Ishikawa (cell line): ENCODE results near the gene MPV17L2.

Source experiments
- CEBPB ChIP-seq: IDR thresholded peaks from 2 replicates; pipeline ENCODE4 v1.6.1; 2012
- CREB1 ChIP-seq: IDR thresholded peaks from 2 replicates; pipeline ENCODE4 v1.6.1; 2012; ENCODE audit warnings: low read depth
- EGR1 ChIP-seq: IDR thresholded peaks from 2 replicates; pipeline ENCODE4 v1.6.1; 2012
- EP300 ChIP-seq: IDR thresholded peaks from 2 replicates; pipeline ENCODE4 v1.6.1; 2012; ENCODE audit warnings: borderline replicate concordance
- FOXM1 ChIP-seq: IDR thresholded peaks from 2 replicates; pipeline ENCODE4 v1.6.1; 2012; ENCODE audit warnings: low read depth, borderline replicate concordance
- NFIC ChIP-seq: IDR thresholded peaks from 2 replicates; pipeline ENCODE4 v1.6.1; 2012
- RAD21 ChIP-seq: IDR thresholded peaks from 2 replicates; pipeline ENCODE4 v1.6.1; 2012; ENCODE audit warnings: low read depth
- TAF1 ChIP-seq: IDR thresholded peaks from 2 replicates; pipeline ENCODE4 v1.6.1; 2012; ENCODE audit warnings: low read depth, mild to moderate bottlenecking
- TCF12 ChIP-seq: IDR thresholded peaks from 2 replicates; pipeline ENCODE4 v1.6.1; 2012; ENCODE audit warnings: low read depth
- TEAD4 ChIP-seq: IDR thresholded peaks from 2 replicates; pipeline ENCODE4 v1.6.1; 2012
- YY1 ChIP-seq: IDR thresholded peaks from 2 replicates; pipeline ENCODE4 v1.6.1; 2012; ENCODE audit warnings: low read depth
- ZBTB7A ChIP-seq: IDR thresholded peaks from 2 replicates; pipeline ENCODE4 v1.6.1; 2012; ENCODE audit warnings: low read depth
- TF ChIP-seq, protein P1 (sequence below): IDR thresholded peaks from 2 replicates; pipeline ENCODE4 v1.6.1; 2012
- TF ChIP-seq, protein P2 (sequence below): IDR thresholded peaks from 2 replicates; pipeline ENCODE4 v1.6.1; 2012
- TF ChIP-seq, protein P3 (sequence below): IDR thresholded peaks from 2 replicates; pipeline ENCODE4 v1.6.1; 2012; ENCODE audit warnings: low read depth, mild to moderate bottlenecking

The MPV17L2 gene

DNA sequence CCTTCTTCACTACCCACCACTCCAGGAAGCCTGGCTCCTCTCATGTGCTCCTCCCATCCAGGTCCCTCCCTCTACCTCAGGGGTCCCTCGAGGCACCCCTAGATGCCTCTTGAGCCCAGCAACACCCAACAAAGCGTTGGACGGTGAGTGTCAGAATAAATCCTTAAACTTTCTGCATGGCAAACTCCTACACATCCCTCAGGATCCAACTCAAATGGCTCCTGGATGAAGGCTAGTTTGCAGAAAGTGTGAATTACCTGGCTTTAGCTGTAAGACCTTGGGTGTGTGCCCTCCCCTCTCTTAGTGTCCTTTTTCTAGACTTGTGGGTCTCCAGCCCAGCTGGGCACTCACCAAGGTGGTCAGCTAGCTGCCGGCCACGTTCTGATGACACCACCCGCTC is 5.4 kb downstream of the MPV17L2 start:
- TF ChIP-seq, protein P1, sequence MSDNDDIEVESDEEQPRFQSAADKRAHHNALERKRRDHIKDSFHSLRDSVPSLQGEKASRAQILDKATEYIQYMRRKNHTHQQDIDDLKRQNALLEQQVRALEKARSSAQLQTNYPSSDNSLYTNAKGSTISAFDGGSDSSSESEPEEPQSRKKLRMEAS: no peak
- no peak for TF ChIP-seq ZBTB7A

DNA sequence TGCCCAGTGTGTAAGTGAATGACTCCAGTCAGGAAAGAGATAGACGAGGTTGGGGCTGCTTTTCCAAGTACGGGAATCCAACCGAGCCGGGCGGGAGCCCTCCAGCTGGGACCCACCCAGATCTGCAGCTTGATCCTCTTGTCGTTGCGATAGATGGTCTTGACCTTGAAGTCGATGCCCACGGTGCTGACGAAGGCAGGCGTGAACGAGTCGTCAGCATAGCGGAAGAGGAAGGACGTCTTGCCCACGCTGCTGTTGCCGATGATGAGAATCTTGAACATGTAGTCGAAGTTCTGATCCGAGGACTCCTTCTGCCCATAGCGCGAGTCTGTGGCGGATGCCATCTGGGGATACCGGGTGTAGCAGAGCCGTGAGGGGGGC is 9.4 kb downstream of the MPV17L2 start:
- no peak for TF ChIP-seq CEBPB
- TF ChIP-seq TAF1: no peak
- TF ChIP-seq, protein P1: no peak
- no peak for TF ChIP-seq FOXM1
- TF ChIP-seq ZBTB7A: no peak
- no peak for TF ChIP-seq YY1
- TF ChIP-seq NFIC: no peak
- TF ChIP-seq RAD21: no peak
- TF ChIP-seq EP300: no peak
- TF ChIP-seq EGR1: no peak
- TF ChIP-seq TCF12: no peak
- no peak for TF ChIP-seq CREB1

DNA sequence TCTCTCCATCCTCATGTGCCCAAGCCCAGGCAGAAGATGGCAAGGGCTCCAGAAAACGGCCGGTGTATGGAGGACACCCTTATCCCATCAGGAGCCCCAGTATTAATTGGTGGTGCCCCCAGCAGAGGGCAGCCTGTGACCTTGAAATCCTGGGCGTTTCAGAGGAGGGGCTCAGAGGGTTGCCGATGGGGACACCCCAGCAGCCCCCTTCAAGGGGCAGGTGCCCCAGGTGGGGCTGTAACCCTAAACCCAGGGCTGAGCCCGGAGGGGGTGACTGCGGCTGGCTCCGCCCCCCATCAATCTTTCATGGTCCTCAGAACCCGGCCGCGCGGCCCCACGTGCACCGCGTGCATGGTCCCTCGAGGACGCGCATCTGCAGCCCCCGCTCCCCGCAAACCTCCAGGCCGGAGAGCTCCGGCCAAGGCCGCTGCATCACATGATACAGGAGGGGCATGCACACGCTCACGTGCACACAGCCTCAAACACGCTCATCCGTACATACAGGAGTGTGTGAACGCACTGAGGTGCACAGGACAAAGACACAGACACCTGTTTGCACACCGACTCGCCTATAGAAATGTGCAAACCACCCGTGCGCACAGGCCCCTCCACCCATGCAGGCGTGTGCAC is 9.9 kb downstream of the MPV17L2 start:
- TF ChIP-seq RAD21: peak; percentile 46
- TF ChIP-seq, protein P2, sequence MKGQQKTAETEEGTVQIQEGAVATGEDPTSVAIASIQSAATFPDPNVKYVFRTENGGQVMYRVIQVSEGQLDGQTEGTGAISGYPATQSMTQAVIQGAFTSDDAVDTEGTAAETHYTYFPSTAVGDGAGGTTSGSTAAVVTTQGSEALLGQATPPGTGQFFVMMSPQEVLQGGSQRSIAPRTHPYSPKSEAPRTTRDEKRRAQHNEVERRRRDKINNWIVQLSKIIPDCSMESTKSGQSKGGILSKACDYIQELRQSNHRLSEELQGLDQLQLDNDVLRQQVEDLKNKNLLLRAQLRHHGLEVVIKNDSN: peak; percentile 80
- TF ChIP-seq, protein P3, sequence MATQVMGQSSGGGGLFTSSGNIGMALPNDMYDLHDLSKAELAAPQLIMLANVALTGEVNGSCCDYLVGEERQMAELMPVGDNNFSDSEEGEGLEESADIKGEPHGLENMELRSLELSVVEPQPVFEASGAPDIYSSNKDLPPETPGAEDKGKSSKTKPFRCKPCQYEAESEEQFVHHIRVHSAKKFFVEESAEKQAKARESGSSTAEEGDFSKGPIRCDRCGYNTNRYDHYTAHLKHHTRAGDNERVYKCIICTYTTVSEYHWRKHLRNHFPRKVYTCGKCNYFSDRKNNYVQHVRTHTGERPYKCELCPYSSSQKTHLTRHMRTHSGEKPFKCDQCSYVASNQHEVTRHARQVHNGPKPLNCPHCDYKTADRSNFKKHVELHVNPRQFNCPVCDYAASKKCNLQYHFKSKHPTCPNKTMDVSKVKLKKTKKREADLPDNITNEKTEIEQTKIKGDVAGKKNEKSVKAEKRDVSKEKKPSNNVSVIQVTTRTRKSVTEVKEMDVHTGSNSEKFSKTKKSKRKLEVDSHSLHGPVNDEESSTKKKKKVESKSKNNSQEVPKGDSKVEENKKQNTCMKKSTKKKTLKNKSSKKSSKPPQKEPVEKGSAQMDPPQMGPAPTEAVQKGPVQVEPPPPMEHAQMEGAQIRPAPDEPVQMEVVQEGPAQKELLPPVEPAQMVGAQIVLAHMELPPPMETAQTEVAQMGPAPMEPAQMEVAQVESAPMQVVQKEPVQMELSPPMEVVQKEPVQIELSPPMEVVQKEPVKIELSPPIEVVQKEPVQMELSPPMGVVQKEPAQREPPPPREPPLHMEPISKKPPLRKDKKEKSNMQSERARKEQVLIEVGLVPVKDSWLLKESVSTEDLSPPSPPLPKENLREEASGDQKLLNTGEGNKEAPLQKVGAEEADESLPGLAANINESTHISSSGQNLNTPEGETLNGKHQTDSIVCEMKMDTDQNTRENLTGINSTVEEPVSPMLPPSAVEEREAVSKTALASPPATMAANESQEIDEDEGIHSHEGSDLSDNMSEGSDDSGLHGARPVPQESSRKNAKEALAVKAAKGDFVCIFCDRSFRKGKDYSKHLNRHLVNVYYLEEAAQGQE: no peak
- TF ChIP-seq ZBTB7A: no peak
- TF ChIP-seq FOXM1: no peak
- TF ChIP-seq CREB1: no peak
- TF ChIP-seq, protein P1: peak; percentile 92
- TF ChIP-seq NFIC: no peak
- no peak for TF ChIP-seq YY1
- no peak for TF ChIP-seq CEBPB
- no peak for TF ChIP-seq TCF12
- no peak for TF ChIP-seq EGR1
- no peak for TF ChIP-seq TEAD4
- TF ChIP-seq EP300: no peak
- TF ChIP-seq TAF1: no peak

DNA sequence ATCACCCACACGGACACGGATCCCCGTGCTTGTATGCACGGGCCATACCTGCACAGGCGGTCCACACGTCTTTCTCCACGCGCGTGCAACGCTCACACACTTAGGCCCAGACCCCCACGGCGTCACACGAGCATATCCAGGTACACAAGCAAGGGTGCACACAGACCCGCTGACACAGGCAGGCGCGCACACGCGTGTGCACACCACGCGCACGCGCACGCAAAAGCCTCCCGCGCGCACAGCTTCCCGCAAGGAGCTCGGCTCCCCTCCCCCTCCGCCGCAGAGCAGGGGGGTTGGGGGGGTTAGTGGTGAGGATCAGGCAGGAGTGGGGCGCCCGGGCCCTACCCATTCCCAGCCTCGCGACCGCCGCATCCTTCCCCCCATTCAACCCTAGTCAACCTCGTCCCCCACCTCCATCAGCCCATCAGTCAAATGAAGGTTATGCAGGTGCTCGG is 10.4 kb downstream of the MPV17L2 start:
- no peak for TF ChIP-seq TCF12
- TF ChIP-seq, protein P1: peak; percentile 10; the same call in 1 of the 2 replicates

DNA sequence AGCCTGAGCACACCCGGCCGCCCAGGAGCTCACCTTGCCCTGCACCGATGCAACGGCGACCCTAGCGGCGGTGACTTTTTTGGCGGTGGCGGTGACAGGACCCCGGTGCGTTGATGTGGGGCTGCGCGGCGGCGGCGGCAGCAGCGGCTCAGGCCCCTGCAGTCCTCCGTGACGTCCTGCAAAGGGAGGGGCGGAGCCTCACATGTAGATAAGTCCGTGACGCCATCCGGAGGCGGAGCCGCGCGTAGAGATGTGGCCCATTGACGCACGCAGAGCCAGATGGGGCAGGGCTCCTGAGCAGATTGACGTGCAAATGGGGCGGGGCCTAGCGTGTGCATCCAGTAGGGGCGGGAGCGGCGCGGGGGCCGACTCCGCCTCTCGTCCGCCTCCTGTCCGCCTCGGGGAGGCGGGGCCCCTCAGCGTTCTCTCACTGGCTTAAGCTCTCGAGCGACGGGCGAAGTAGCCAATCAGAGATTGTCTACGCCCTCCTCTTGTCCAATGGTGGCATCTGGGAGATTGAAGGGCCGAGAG is 10.9 kb downstream of the MPV17L2 start, which contains the start of gene RAB3A:
Gene RAB3A (minus strand): TSS at position 180 of the 531 bp plus-strand sequence. CDS start 1,302 bp downstream, outside the sequence.
- TF ChIP-seq RAD21 (no peak), EGR1 (no peak), CREB1 (no peak; the same call in 1 of the 2 replicates), NFIC (no peak), CEBPB (no peak), EP300 (no peak)
- TF ChIP-seq, protein P2: no peak

DNA sequence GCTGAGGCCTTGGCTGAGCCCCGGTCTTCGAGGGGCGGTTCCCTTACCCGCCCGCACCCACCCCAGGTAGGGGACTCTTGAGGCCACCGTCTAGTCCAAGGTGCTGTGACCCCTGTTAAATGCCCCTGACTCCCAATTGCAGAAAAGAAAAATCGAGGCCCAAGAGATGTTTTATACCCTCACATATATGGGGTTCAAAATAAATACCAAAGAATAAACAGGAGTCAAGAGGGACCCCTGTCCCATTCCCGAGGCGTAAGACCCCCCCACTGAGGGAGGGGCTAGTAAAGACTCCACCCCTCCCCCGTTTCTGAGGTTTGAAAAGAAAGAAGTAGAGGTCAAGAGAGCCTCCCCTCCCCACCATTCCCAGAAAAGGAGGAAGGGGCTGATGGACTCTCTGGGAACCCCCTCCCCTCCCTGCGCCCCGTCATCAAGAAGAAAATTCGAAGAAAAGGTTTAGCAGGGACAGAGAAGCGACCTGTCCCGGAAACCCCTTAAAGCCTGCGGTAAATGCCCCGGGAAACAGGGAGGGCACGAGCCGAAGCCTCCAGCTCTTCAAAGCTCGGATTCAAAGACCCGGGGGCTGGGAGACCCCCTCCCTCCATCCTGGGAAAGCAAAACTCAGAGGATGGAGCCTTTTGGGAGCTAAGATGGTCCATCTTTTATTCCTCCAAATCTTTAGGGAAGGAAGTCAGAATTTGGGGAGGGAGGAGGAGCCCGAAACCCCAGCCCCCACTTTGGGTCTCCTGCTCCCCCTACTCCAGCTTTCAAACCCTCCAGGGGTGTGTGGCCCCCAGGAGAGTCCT is 11.6 kb downstream of the MPV17L2 start:
- TF ChIP-seq, protein P3: no peak
- TF ChIP-seq CREB1: no peak; the same call in 1 of the 2 replicates
- TF ChIP-seq TAF1: 0 out of 2 replicates have a peak, but pooled peaks have one; percentile 20
- peak; percentile 93 for TF ChIP-seq ZBTB7A
